NCI-H774 (cell line): ENCODE data around the gene OSBPL9.

ENCODE experiments used
- DNase-seq: peaks from one replicate; lab custom pipeline; 2025; lab: John Stamatoyannopoulos, UW

Gene OSBPL9

GRCh38 chr1:51735746-51736254, 118.9 kb downstream of the OSBPL9 start:
- no peak for DNase-seq

DNA sequence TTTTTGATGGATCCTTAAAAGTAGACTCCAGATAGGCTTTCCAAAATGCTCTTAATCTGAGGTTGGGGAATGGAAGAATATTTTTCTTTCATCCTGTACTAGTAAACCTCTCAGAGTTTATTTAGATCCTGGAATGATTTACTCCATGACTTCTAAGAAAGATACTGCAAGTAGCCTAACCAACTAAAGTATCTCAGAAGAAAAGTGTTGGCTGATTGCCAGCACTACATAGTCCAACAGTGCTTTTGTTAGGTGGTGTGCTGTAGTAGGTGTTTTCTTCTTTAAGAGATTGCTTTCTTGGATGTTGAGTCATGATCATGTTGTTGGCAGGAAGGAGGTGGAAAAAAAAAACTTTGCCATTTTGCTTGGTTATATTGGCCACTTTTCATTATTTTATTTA, 119.8 kb downstream of the OSBPL9 start:
- DNase-seq, result no peak

GRCh38 chr1:51738681-51739080, 121.8 kb downstream of the OSBPL9 start:
- no peak for DNase-seq

- no peak for DNase-seq
Observed at GRCh38 chr1:51740652-51741051, 123.8 kb downstream of the OSBPL9 start.

GRCh38 chr1:51741121-51741681, 124.3 kb downstream of the OSBPL9 start:
- no peak for DNase-seq

DNA sequence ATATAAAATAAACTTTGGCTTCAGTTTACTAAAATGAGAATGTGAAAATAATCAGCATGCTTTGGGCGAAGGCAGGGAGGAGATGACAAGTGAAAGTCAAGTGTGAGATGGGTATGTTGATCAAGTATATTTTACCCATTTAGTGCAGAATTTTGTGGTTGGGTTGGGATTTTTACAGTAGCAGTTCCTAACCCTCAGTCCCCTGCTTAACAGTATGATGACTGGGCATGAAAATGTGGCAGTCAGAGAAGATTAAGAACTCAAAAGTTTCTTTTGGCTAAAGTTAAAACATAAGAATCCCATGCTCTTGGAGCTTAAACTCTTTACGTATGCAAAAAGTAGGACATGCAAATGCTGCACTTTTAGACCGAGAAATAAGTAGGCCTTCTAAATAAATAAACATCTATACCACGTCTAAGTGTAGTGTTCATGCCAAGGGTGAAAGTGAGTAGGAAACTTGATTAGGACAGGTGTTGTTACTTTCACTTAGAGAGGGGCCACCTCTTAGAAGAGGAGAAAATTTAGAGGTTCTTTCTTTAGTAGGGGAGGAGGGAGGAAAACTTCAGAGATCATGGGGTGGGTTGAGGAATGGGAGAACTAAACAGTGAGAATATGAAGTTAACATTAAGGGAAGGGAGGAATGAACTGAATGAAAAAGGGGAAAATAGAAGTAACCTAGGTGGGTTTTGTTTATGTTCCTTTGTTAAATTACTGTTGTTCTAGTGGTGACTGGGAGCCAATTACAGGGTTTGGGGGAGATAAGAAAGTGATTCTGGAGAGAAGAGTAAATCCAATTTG, 127.8 kb downstream of the OSBPL9 start:
- DNase-seq, result no peak

GRCh38 chr1:51745304-51745570, 128.3 kb downstream of the OSBPL9 start:
- no peak for DNase-seq

DNA sequence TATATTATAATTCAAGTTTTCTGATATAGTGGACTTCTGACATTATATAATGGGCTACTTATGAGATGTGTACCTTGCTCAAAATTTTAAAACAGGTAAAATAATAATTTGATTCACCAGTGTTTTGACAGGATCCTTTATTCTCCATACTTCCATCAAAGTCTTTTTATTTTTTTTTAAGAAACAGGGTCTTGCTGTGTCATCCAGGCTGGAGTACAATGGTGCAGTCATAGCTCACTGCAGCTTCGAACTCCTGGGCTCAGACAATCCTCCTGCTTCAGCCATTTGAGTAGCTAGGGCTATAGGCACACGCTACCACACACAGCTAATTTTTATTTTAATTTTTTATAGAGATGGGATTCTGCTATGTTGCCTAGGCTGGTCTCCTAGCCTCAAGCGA, 132.3 kb downstream of the OSBPL9 start:
- no peak for DNase-seq

GRCh38 chr1:51750218-51750617, 133.3 kb downstream of the OSBPL9 start:
- DNase-seq, result no peak

GRCh38 chr1:51750729-51751128, 133.8 kb downstream of the OSBPL9 start:
- DNase-seq, result no peak

- no peak for DNase-seq
Observed at GRCh38 chr1:51752073-51752948, 135.4 kb downstream of the OSBPL9 start.

DNA sequence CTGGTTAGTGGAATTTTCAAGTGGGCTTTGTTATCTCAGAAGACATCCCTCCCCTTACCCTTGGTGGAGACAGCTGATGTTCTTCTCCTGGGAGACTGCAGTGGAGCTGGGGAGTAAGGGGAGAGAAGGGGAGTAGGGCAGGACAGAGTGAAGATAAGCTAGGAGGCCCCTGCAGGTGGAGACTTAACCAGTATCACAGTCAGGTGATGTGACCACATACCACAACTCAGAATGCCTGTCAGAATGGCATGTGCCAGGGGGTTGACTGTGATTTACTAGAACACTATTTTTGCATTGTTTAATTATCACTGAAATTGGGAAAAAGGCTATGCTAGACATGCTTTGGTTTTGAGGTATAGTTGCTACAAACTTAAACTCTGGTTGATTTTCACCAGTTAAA, 137.1 kb downstream of the OSBPL9 start:
- no peak for DNase-seq

GRCh38 chr1:51754666-51755065, 137.8 kb downstream of the OSBPL9 start:
- no peak for DNase-seq

DNA sequence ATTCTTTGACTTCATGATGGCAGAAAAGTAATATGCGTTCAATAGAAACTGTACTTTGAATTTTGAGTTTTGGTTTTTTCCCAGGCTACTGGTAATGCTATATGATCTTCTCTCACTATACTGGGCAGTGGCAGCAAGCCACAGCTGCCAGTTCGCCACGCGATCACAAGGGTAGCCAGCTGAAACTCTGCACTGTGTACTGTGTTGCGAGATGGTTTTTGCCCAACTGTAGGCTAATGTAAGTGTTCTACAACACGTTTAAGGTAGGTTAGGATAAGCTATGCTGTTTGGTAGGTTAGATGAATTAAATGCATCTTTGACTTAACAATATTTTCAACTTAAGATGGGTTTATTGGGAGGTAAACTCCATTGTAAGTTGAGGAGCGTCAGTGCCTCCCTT, 138.5 kb downstream of the OSBPL9 start:
- no peak for DNase-seq

- no peak for DNase-seq
Observed at GRCh38 chr1:51756290-51756689, 139.4 kb downstream of the OSBPL9 start.

DNA sequence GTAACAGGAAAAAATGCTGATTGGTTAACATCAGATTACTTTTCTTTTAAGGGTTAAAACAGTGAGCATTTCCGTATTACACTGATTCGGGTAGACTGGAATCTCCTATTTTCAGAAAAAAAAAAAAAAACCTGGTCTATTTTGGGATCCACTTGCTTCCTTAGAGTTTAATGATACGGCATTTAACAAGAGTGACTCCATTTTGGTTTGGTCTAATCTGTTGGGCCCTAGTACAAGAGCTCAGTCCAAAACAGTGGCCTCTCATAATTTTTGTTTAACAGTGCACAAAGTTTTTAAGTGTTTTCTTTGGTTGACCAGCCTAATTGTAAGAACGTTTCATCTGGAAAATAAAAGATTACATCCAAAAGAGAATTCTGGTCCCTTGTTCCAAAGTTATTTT, 141.4 kb downstream of the OSBPL9 start:
- no peak for DNase-seq

- DNase-seq, result no peak
Observed at GRCh38 chr1:51760872-51761271, 144.0 kb downstream of the OSBPL9 start.

GRCh38 chr1:51761351-51761750, 144.5 kb downstream of the OSBPL9 start:
- no peak for DNase-seq

DNA sequence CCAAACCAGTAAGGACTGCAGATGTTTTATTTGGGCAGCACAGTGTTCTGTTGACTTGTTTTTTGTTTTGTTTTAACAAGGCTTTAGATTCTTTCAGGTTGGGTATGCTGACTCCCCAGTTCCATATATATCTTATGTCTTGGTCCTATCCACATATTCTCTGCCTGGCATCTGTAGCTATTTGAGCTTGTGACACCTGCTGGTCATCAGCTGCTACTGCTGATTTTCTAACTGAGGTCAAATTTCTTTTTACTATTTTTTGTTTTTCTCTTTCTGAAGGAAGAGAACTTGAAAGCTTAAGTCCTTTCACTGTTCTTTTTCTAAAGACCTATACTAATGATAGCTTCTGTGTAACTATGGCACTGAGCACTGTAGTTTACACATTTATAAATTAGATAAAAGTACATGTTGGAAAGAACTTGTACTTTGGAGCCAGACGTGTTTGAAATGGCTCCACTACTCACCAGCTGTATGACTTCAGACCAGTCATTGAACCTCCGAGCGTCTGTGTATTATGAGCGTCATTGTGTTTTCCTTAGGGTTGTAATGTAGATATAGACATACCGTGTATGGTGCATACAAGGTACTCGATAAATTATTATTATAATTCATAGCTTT, 152.2 kb downstream of the OSBPL9 start:
- DNase-seq, result peak; percentile 41

DNA sequence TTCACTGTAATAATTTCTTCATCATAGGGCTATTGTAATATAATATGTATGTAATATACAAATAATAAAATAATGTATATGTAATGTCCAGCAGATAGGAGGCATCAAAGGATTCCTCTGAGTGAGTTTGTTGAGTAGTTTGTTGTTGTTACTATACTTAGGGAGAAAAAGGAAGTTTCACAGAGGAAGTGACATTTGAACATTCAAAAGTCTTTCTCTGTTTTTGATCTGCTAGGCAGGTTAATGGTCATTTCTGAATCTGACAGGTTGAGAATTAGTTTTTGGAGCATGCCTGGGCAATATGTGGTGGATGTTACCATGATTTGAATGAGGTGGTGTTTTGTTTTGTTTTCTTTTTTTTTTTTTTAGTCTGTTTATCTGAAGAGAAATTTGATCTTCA, 159.5 kb downstream of the OSBPL9 start:
- DNase-seq, result no peak

DNA sequence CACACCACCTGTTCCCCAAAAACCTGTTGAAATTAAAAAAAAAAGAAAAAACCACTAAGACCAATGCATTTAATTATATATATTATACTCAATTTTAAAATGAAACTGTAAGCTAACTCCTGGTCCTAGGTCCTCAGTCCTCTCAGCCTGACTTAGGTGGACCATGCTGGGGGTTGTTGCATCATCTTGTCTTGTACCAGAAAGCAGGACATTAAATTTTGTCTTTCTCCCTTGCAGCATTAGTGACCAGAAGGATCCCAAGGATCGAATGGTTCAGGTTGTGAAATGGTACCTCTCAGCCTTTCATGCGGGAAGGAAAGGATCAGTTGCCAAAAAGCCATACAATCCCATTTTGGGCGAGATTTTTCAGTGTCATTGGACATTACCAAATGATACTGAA, 164.0 kb downstream of the OSBPL9 start:
- no peak for DNase-seq

- no peak for DNase-seq
Observed at GRCh38 chr1:51784997-51785421, 168.1 kb downstream of the OSBPL9 start.

DNA sequence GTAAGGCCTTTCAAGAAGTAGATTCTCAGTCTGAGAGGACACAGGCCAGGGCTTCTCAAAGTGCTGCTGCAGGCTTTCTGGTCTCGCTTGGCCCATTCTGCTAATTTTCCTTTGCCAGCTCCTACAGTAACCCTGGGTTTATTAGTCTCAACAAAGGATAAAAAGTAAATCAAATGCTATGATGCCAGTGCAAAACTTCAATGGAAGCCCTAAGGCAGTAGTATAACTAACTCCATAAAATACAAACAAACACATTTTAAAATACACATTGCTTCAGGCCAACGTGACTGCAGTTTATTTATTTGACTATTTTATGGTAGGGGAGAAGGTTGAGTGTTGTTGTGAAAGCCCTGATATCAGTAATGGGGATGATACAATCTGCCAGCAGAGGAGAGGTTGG, 172.0 kb downstream of the OSBPL9 start:
- no peak for DNase-seq
